ENCODE data around the gene LRRC73.

DNA sequence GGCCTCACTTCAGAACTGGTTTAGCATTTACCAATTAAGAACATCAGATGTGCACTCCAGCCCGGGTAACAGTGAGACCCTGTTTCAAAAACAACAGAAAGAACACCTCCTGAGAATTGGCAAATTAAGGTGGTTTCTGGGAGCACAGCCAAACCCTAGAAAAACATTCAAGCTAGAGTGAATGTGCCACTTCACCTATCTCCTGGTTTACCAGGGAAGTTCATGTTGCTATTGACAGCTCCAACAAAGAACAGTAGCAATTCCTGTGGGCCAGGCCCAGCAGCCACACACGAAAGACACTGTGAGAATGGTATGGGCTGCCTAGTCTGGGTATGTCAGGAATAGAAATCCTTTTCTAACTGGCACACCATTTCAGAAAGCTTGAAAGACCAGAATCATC is 11.7 kb upstream of the LRRC73 start:
- TF ChIP-seq EZH2 (IDR thresholded peaks at IDR 0.05) (no peak), POLR2AphosphoS5 (IDR thresholded peaks at IDR 0.05; ENCODE audit: borderline replicate concordance, low read depth, low read length) (no peak)
